HUES48 (cell line): ENCODE results near the gene ZNF20.

Source experiments
- H3K27ac ChIP-seq: one replicate; pipeline ENCODE4 v1.7.0; 2013; ENCODE audit warnings: low read depth, low read length, inconsistent platforms
- H3K27me3 ChIP-seq: 2 replicates; pipeline ENCODE4 v1.6.1; 2013; ENCODE audit warnings: mild to moderate bottlenecking, low read length; ENCODE audit not compliant: control insufficient read depth, insufficient read depth
- H3K36me3 ChIP-seq: 2 replicates; pipeline ENCODE4 v1.6.1; 2013; ENCODE audit warnings: low read length; ENCODE audit not compliant: control insufficient read depth, insufficient read depth
- H3K4me1 ChIP-seq: 2 replicates; pipeline ENCODE4 v1.6.1; 2013; ENCODE audit warnings: mild to moderate bottlenecking, low read length; ENCODE audit not compliant: control insufficient read depth, insufficient read depth
- H3K4me3 ChIP-seq: 2 replicates; pipeline ENCODE4 v1.5.1; 2013; ENCODE audit warnings: mild to moderate bottlenecking, low read depth, low read length
- H3K9ac ChIP-seq: 2 replicates; pipeline ENCODE4 v1.6.1; 2013; ENCODE audit warnings: mild to moderate bottlenecking, low read depth, low read length, moderate library complexity
- H3K9me3 ChIP-seq: 2 replicates; pipeline ENCODE4 v1.6.1; 2013; ENCODE audit warnings: low read length; ENCODE audit not compliant: control insufficient read depth, insufficient read depth

ZNF20 gene

GRCh38 chr19:12145348-12145747 is 5.2 kb upstream of the ZNF20 start:
- peaks cover 65% of the 10 kb centered on the region for H3K36me3 ChIP-seq
- peaks cover 26% of the 10 kb centered on the region for H3K9me3 ChIP-seq
- H3K4me1 ChIP-seq: peaks cover 7% of the 10 kb centered on the region

GRCh38 chr19:12141405-12141736 is 1.2 kb upstream of the ZNF20 start:
- H3K27ac ChIP-seq: peak overlapping the region; percentile 22
- H3K4me3 ChIP-seq: no peak overlapping the region
- H3K9me3 ChIP-seq: peaks cover 17% of the 10 kb centered on the region
- no peaks in the 10 kb centered on the region for H3K27me3 ChIP-seq
- H3K4me1 ChIP-seq: peaks cover 8% of the 10 kb centered on the region
- H3K9ac ChIP-seq: no peak overlapping the region
- peaks cover 38% of the 10 kb centered on the region for H3K36me3 ChIP-seq

More at GRCh38 chr19:12145348-12145747, 5.2 kb upstream of the ZNF20 start:
- no peak overlapping the region for H3K27ac ChIP-seq
- no peaks in the 10 kb centered on the region for H3K27me3 ChIP-seq
- H3K9ac ChIP-seq: no peak overlapping the region
- no peak overlapping the region for H3K4me3 ChIP-seq

- peaks cover 37% of the 10 kb centered on the region for H3K36me3 ChIP-seq
- no peak overlapping the region for H3K9ac ChIP-seq
- H3K9me3 ChIP-seq: peaks cover 13% of the 10 kb centered on the region
- peak overlapping the region; percentile 97 for H3K27ac ChIP-seq
- H3K4me1 ChIP-seq: peaks cover 8% of the 10 kb centered on the region
- H3K27me3 ChIP-seq: no peaks in the 10 kb centered on the region
- H3K4me3 ChIP-seq: peak overlapping the region; percentile 92
Observed at GRCh38 chr19:12140545-12141404, 625 bp upstream of the ZNF20 start.

- peaks cover 36% of the 10 kb centered on the region for H3K36me3 ChIP-seq
- H3K4me1 ChIP-seq: peaks cover 8% of the 10 kb centered on the region
- no peaks in the 10 kb centered on the region for H3K27me3 ChIP-seq
- H3K9me3 ChIP-seq: peaks cover 15% of the 10 kb centered on the region
- H3K27ac ChIP-seq: peak overlapping the region; percentile 97
- peak overlapping the region; percentile 79 for H3K9ac ChIP-seq
- peak overlapping the region; percentile 92 for H3K4me3 ChIP-seq
Observed at GRCh38 chr19:12139269-12139668, 881 bp downstream of the ZNF20 start.

GRCh38 chr19:12137221-12137940 is 2.8 kb downstream of the ZNF20 start:
- Histone ChIP-seq H3K4me3 (no peak overlapping the region), H3K27me3 (no peaks in the 10 kb centered on the region), H3K36me3 (peaks cover 46% of the 10 kb centered on the region), H3K9me3 (peaks cover 34% of the 10 kb centered on the region), H3K4me1 (peaks cover 8% of the 10 kb centered on the region), H3K27ac (no peak overlapping the region), H3K9ac (no peak overlapping the region)

- Histone ChIP-seq H3K4me3 (no peak overlapping the region), H3K9me3 (peaks cover 54% of the 10 kb centered on the region), H3K36me3 (peaks cover 62% of the 10 kb centered on the region)
Observed at GRCh38 chr19:12133069-12133468, 7.1 kb downstream of the ZNF20 start.

GRCh38 chr19:12126707-12127106 is 13.4 kb downstream of the ZNF20 start:
- no peak overlapping the region for H3K27ac ChIP-seq
- H3K4me1 ChIP-seq: no peaks in the 10 kb centered on the region
- H3K4me3 ChIP-seq: no peak overlapping the region
- H3K9me3 ChIP-seq: peaks cover 14% of the 10 kb centered on the region
- H3K9ac ChIP-seq: no peak overlapping the region
- H3K27me3 ChIP-seq: no peaks in the 10 kb centered on the region
- H3K36me3 ChIP-seq: peaks cover 13% of the 10 kb centered on the region

More at GRCh38 chr19:12133069-12133468, 7.1 kb downstream of the ZNF20 start:
- Histone ChIP-seq H3K4me1 (no peaks in the 10 kb centered on the region), H3K9ac (no peak overlapping the region), H3K27me3 (no peaks in the 10 kb centered on the region), H3K27ac (no peak overlapping the region)

- Histone ChIP-seq H3K9ac (no peak overlapping the region), H3K36me3 (peaks cover 36% of the 10 kb centered on the region), H3K9me3 (peaks cover 18% of the 10 kb centered on the region), H3K4me1 (no peaks in the 10 kb centered on the region), H3K27me3 (no peaks in the 10 kb centered on the region), H3K4me3 (no peak overlapping the region), H3K27ac (no peak overlapping the region)
Observed at GRCh38 chr19:12117201-12117970, 22.8 kb downstream of the ZNF20 start.

- no peaks in the 10 kb centered on the region for H3K27me3 ChIP-seq
- peak overlapping the region; percentile 12; the same call in 1 of the 2 replicates for H3K4me3 ChIP-seq
- no peak overlapping the region for H3K9ac ChIP-seq
- H3K9me3 ChIP-seq: peaks cover 55% of the 10 kb centered on the region
- H3K4me1 ChIP-seq: no peaks in the 10 kb centered on the region
- H3K36me3 ChIP-seq: peaks cover 69% of the 10 kb centered on the region
- H3K27ac ChIP-seq: no peak overlapping the region
Observed at GRCh38 chr19:12113121-12113520, 27.0 kb downstream of the ZNF20 start.

GRCh38 chr19:12112701-12113100 is 27.4 kb downstream of the ZNF20 start:
- H3K36me3 ChIP-seq: peaks cover 69% of the 10 kb centered on the region
- H3K9me3 ChIP-seq: peaks cover 55% of the 10 kb centered on the region

More at GRCh38 chr19:12112701-12113100, 27.4 kb downstream of the ZNF20 start:
- Histone ChIP-seq H3K27ac (peak overlapping the region; percentile 5), H3K27me3 (no peaks in the 10 kb centered on the region), H3K9ac (no peak overlapping the region), H3K4me1 (no peaks in the 10 kb centered on the region), H3K4me3 (peak overlapping the region; percentile 12; the same call in 1 of the 2 replicates)
